HG03280 (cell line): ENCODE data around the gene PHC2.

Experiments
- ATAC-seq: cut with Tn5 transposase; IDR thresholded peaks from one replicate; pipeline ENCODE4 v1.9.1; 2021; ENCODE audit warnings: mild to moderate bottlenecking, moderate library complexity; ENCODE audit not compliant: unreplicated experiment

Gene PHC2

DNA sequence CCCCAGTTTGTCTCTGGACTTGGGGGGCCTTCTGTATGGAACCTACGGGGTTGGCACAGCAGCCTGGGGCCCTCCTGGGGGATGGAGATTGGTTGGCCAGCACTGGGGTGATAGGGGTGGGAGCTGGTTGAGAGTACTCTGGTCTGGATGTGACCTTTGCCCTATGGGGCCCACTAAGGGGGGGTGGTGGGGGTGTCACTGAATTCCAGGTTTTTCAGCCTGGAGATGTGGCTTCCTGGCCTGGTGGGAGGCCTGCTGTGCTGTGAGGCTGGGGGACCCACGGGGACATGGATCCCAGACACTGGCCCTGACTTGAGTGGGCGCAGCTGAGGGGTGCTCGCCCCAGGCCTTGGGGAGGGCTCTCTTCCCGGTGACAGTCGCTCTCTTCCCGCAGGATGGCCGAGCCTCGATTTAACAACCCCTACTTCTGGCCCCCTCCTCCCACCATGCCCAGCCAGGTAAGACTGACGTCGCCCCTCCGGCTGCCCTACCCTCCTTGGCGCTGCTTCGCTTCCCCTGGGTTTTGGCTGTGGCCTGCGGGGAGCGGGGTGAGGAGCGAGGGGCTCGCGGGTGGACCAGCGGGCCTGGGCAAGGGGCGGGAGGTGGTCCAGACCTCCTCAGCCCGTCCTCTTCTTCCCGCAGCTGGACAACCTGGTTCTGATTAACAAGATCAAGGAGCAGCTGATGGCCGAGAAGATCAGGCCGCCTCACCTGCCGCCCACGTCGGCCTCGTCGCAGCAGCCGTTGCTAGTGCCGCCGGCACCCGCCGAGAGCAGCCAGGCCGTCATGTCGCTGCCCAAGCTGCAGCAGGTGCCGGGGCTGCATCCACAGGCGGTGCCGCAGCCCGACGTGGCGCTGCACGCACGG, 155.0 kb downstream of the PHC2 start:
- no peak for ATAC-seq

DNA sequence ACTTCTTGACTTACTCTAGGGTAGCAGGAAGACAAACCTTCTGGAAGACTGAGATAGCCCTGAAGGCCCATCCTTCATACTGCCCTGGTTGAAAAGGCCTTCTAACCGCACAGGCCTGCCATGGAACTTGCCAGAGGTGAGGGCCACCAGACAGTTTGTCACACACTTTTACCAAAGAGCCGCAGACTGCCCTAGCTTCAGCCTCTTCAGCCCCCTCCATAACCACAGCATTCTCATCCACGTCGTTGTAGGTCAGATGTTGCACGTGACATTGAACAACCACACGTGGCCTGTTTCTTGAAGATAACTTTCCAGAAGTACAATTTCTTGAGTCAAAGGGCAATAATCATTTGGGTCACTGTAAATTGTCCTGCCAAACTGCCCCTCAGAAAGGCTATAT, 155.7 kb downstream of the PHC2 start:
- no peak for ATAC-seq

DNA sequence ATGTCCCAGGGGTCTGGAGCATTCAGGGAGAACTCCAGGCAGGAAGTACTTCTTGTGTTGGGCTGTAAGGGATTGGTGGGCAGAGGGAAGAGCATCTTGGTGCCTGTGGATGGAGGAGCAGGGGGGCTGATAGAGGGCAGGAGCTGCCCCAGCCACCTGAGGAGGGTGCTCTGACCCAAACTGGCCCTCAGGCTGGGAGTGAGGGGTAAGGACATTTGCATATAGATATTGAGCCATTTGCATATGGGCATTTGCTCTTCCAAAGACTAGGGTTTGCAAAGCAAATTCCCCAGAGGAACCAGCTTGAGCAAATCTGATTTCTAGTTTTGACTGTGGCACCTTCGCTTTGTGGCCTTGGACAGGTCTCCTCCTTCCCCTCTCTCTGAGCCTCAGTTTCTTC, 156.4 kb downstream of the PHC2 start:
- ATAC-seq = no peak

DNA sequence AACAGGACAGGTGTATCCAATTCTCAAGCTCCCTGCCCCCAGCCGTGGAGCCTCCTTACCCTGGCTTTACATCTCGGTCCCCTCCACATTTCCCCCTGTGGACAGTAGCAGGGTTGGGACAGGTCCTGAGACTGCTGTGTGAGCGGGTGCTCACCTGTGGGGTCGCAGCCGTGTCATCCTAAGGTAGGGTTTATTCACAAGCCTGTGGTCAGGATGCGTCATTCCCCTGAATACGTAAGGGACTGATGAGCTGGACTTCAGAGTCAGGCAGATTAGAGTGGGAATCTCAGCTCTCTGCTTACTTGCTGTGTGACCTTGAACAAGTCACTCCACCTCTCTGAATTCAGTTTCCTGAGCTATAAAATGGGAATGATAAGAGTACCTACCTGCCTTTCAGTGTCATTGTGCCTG, 156.9 kb downstream of the PHC2 start:
- ATAC-seq = no peak
